ENCODE measurements around the gene RAET1L.
"Not testable (repeated sequence)": the region's sequence is repeated elsewhere in the genome, so short reads cannot be mapped to it uniquely, and the experiment has no call there.

The RAET1L gene

DNA sequence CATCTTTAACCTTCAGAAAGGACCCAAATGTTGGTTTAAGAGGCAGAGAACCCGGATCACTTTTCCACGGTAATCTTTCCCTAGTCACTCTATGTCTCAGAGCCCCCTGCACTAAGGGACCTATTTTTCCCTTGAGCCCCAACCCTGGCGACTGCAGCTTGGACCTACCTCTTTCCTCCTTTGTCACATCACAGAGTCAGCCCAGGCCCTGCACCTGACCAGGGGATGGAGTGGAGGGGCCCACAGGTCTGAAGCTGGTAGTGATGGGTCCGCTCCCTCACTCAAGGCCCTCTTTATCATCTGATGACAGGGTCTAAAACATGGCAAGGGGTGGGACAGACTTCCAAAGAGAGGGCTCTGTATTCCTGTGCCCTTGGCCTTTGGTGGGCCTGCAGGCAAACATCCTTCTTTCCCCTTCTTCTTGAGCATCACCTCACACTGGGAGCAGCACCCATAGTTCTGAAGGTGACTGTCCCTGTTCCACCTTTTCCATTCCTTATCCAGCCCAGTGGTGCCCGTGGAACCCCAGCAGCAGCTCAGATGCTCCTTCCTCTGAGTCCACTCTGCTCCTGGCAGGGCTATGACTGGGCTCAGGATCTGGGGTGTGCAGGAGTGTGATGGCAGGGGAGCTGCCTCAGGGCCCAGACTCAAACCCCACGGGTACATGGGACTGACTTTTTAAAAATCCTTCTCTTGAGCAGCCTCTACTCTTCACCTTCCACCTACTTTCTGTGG, 6.3 kb downstream of the RAET1L start:
- Histone ChIP-seq H3K9me3 (ENCODE audit: control insufficient read depth in 2 of 2, low read length in 2 of 2) (no peaks in the 10 kb centered on the region), H3K9ac (ENCODE audit: low read depth in 1 of 2, low read length in 2 of 2) (no peak overlapping the region), H3K36me3 (ENCODE audit: control insufficient read depth in 2 of 2, insufficient read depth in 2 of 2, low read length in 2 of 2) (no peaks in the 10 kb centered on the region), H3K4me1 (ENCODE audit: control insufficient read depth in 2 of 2, insufficient read depth in 2 of 2, low read length in 2 of 2) (no peaks in the 10 kb centered on the region), H3K27me3 (ENCODE audit: control insufficient read depth in 2 of 2, insufficient read depth in 2 of 2, low read length in 2 of 2) (peaks cover 23 to 26% of the 10 kb centered on the region in 2 donors), H3K4me3 (ENCODE audit: low read length in 2 of 2) (no peak overlapping the region), H3K27ac (ENCODE audit: low read depth in 2 of 2, low read length in 2 of 2) (no peak overlapping the region)

DNA sequence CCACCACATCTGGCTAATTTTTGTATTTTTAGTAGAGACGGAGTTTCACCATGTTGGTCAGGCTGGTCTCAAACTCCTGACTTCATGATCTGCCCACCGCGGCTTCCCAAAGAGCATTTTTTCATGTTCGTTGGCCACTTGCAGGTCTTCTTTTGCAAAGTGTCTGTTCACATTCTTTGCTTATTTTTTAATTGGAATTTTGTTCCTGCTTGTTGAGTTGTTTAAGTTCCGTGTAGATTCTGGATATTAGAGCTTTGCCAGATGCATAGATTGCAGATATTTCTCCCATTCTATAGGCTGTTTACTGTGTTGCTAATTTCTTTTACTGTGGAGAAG, 8.2 kb downstream of the RAET1L start:
- H3K27ac ChIP-seq (ENCODE audit: low read depth in 2 of 2, low read length in 2 of 2); H3K9ac ChIP-seq (ENCODE audit: low read depth in 1 of 2, low read length in 2 of 2); H3K4me1 ChIP-seq (ENCODE audit: control insufficient read depth in 2 of 2, insufficient read depth in 2 of 2, low read length in 2 of 2); H3K4me3 ChIP-seq (ENCODE audit: low read length in 2 of 2); H3K36me3 ChIP-seq (ENCODE audit: control insufficient read depth in 2 of 2, insufficient read depth in 2 of 2, low read length in 2 of 2); H3K9me3 ChIP-seq (ENCODE audit: control insufficient read depth in 2 of 2, low read length in 2 of 2): not testable (repeated sequence)
- peaks cover 25 to 35% of the 10 kb centered on the region in 2 donors for H3K27me3 ChIP-seq (ENCODE audit: control insufficient read depth in 2 of 2, insufficient read depth in 2 of 2, low read length in 2 of 2)

DNA sequence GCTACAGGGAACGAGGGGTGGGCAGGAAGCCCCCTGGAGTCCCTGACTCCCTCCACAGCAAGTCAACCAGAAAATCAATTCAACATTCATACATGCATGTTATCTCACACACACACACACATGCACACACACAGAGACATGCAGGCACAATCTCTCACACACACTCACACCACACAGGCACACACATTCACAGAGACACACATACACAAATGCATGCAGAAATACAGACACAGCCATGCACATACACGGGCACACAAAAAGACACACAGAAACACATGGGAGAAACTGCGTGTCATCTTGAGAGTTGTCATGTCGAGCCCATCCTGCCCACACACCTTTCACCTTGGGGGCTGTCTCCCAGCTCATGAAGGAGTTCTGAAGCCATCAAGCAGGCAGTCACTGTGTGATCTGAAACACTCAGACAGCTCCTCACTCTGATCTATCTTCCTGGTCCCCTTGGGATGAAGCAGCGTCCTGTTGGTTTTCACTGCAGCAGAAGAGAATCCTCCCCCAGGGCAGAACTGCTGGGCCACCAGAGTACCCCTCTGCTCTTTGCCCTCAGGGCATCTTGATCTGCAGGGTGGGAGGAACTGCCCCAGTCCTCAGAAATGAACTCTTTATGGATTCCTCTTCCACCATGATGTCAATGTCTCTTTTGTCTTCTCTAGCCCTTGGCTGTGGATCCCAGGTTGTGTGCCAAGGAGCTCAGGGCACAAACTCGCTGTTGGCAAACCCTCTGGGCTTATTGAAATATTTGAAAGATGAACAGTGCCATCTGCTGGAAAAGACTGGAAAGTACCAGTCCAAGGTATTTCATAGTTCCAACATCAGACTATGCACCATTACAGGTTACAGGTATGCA, 8.8 kb downstream of the RAET1L start:
- H3K27ac ChIP-seq (ENCODE audit: low read depth in 2 of 2, low read length in 2 of 2), result no peak overlapping the region
- no peaks in the 10 kb centered on the region for H3K9me3 ChIP-seq (ENCODE audit: control insufficient read depth in 2 of 2, low read length in 2 of 2)
- H3K27me3 ChIP-seq (ENCODE audit: control insufficient read depth in 2 of 2, insufficient read depth in 2 of 2, low read length in 2 of 2), result peaks cover 27 to 37% of the 10 kb centered on the region in 2 donors
- no peaks in the 10 kb centered on the region for H3K36me3 ChIP-seq (ENCODE audit: control insufficient read depth in 2 of 2, insufficient read depth in 2 of 2, low read length in 2 of 2)
- no peaks in the 10 kb centered on the region for H3K4me1 ChIP-seq (ENCODE audit: control insufficient read depth in 2 of 2, insufficient read depth in 2 of 2, low read length in 2 of 2)
- no peak overlapping the region for H3K4me3 ChIP-seq (ENCODE audit: low read length in 2 of 2)
- H3K9ac ChIP-seq (ENCODE audit: low read depth in 1 of 2, low read length in 2 of 2), result no peak overlapping the region

DNA sequence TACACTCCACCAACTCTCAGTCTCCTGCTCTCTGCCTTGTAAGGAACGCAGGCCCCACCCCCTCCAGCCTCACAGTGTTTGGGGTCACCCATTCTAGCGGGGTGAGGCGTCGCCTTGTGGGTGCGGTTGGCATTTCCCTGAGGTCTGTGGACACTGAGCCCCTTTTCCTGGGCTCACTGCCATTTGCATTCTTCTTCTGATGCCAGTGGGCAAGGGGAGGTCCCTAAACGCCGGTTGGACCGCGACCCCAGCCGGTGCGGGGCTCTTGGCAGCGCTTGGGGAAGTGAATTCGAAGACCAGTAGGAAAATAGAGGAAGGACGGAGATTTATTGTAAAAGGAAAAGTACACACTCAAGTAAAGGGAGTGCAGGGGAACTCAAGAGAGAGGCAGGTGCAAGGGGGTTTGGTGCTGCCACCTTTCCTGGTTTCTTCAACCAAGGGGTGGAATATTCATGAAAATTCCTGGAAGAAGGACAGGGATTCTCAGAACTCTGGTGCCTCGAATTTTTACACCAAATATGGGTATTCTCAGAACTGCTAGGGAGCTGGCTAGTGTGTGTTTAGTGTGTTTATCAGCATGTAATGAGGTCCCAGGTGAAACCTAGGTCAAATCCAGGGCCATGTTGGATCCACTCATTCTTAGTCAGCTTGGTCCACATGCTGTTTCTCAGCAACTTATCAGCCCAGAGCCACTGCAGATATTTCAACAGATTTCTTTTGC, 9.9 kb downstream of the RAET1L start:
- H3K4me1 ChIP-seq (ENCODE audit: control insufficient read depth in 2 of 2, insufficient read depth in 2 of 2, low read length in 2 of 2); H3K9ac ChIP-seq (ENCODE audit: low read depth in 1 of 2, low read length in 2 of 2); H3K36me3 ChIP-seq (ENCODE audit: control insufficient read depth in 2 of 2, insufficient read depth in 2 of 2, low read length in 2 of 2); H3K27ac ChIP-seq (ENCODE audit: low read depth in 2 of 2, low read length in 2 of 2); H3K9me3 ChIP-seq (ENCODE audit: control insufficient read depth in 2 of 2, low read length in 2 of 2); H3K4me3 ChIP-seq (ENCODE audit: low read length in 2 of 2): not testable (repeated sequence)
- H3K27me3 ChIP-seq (ENCODE audit: control insufficient read depth in 2 of 2, insufficient read depth in 2 of 2, low read length in 2 of 2), result peaks cover 27 to 37% of the 10 kb centered on the region in 2 donors

DNA sequence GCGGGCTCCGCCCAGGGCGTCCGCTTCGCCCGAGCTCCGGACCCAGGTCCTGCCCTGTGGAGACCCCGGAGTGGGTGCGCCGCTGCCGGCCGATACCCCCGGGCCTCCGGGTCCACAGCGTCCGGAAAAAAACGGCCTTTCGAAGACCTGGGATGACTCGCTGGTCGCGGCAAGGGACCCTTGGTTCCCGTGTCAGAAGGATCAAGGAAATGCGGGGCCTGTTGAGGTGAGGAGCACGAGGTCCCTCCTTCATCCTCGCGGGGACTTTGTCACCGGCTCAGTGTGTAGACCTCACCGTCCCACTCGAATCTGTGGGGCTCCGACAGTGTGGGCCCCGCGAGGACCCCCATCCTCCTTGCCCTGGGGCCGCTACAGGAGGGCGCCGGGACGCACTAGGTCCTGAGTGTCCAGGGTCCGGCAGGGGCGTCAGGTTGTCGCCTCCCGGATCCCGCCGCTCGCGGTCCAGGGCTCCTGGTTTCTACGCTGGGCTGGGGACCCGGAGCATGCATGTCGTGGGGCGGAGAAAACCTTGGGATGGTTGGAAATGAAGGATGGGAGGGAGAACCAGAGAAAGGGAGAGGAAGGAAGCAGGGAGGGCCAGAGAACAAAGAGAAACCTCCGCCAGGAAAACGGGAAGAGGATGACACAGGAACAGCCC, 10.6 kb downstream of the RAET1L start:
- H3K9me3 ChIP-seq (ENCODE audit: control insufficient read depth in 2 of 2, low read length in 2 of 2); H3K9ac ChIP-seq (ENCODE audit: low read depth in 1 of 2, low read length in 2 of 2); H3K4me1 ChIP-seq (ENCODE audit: control insufficient read depth in 2 of 2, insufficient read depth in 2 of 2, low read length in 2 of 2); H3K27ac ChIP-seq (ENCODE audit: low read depth in 2 of 2, low read length in 2 of 2); H3K36me3 ChIP-seq (ENCODE audit: control insufficient read depth in 2 of 2, insufficient read depth in 2 of 2, low read length in 2 of 2); H3K4me3 ChIP-seq (ENCODE audit: low read length in 2 of 2): not testable (repeated sequence)
- peaks cover 28 to 41% of the 10 kb centered on the region in 2 donors for H3K27me3 ChIP-seq (ENCODE audit: control insufficient read depth in 2 of 2, insufficient read depth in 2 of 2, low read length in 2 of 2)

DNA sequence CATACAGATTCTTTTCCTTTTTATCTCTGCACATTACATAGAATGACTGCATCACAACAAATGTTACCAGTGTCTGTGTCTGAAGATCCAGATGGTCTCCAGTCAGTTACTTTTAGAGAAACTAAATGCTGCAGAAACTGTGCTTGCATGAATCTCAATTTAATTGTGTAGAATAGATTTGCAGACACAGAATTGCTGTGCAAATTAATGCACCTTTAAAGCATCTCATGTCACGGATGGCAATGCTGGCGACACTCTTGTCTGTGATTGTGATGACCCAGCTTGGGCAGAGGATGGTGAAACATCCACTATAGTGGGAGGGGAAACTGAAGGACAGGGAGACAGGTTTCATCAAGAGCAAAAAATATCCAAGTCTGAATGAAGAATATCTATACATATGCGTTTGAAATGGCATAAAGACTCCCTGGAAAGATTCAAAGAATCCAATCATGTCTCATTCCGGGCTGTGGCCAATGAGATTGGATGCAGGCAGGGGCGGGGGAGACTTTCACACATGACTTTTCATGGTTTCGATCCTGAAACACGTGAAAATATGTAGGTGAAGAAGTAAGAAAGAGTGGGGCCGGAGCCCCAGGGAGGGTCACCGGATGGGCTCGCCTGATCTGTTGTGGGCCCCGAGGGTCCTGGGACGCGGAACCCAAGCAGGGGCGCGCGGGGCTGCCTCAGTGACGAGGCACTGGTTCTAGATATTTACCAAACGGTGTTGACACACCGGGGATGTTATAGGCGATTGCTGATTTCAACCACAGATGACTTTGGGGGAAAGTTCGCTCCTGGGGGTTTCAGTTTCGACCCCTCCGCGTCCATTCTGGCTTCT, 11.3 kb downstream of the RAET1L start:
- H3K4me1 ChIP-seq (ENCODE audit: control insufficient read depth in 2 of 2, insufficient read depth in 2 of 2, low read length in 2 of 2); H3K4me3 ChIP-seq (ENCODE audit: low read length in 2 of 2); H3K27ac ChIP-seq (ENCODE audit: low read depth in 2 of 2, low read length in 2 of 2); H3K9ac ChIP-seq (ENCODE audit: low read depth in 1 of 2, low read length in 2 of 2); H3K9me3 ChIP-seq (ENCODE audit: control insufficient read depth in 2 of 2, low read length in 2 of 2); H3K36me3 ChIP-seq (ENCODE audit: control insufficient read depth in 2 of 2, insufficient read depth in 2 of 2, low read length in 2 of 2): not testable (repeated sequence)
- H3K27me3 ChIP-seq (ENCODE audit: control insufficient read depth in 2 of 2, insufficient read depth in 2 of 2, low read length in 2 of 2), result peaks cover 26 to 41% of the 10 kb centered on the region in 2 donors

DNA sequence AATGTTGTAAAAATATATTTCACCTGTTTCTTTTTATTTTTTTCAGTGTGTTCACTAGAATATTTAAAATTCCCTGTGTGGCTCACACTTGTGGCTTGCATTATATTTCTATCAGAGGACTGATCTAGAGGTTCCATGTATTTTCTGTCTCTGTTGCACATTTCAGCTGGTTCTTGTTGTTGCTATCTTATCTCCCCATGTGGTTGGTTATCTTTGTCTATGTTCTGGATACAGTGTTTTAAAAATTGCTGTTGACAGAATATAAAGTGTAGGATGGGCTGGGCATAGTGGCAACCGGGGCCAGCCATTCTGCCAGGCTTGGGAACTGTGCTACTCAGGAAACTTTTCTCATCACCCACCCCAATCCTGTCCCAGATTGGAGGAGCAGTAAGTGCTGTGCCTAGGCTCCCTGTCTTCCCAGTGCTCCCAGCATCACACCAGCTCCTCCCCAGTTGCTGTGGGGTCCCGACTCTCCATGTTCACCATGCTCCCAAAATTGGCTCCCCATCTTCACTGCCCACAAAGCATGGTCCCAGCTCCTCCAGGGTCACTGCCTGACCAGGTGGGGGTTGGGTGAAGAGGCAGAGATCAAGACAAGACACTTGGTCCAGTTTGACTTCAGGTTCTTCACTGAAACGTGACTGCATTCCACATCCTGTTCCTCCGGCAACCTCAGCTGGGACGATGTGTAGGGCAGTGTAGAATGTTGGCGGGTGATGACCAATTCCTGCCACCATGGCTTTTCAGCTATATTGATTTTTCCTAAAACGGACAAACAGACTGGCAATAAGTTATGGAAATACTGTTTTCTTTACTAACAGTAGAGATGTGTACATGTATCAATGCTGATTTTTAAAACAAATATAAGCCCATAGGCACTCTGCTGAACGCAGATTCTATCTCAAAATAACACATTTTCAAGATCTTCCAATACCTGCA, 12.2 kb downstream of the RAET1L start:
- H3K27ac ChIP-seq (ENCODE audit: low read depth in 2 of 2, low read length in 2 of 2); H3K9ac ChIP-seq (ENCODE audit: low read depth in 1 of 2, low read length in 2 of 2); H3K36me3 ChIP-seq (ENCODE audit: control insufficient read depth in 2 of 2, insufficient read depth in 2 of 2, low read length in 2 of 2); H3K9me3 ChIP-seq (ENCODE audit: control insufficient read depth in 2 of 2, low read length in 2 of 2); H3K4me1 ChIP-seq (ENCODE audit: control insufficient read depth in 2 of 2, insufficient read depth in 2 of 2, low read length in 2 of 2); H3K4me3 ChIP-seq (ENCODE audit: low read length in 2 of 2): not testable (repeated sequence)
- H3K27me3 ChIP-seq (ENCODE audit: control insufficient read depth in 2 of 2, insufficient read depth in 2 of 2, low read length in 2 of 2), result peaks cover 25 to 46% of the 10 kb centered on the region in 2 donors

DNA sequence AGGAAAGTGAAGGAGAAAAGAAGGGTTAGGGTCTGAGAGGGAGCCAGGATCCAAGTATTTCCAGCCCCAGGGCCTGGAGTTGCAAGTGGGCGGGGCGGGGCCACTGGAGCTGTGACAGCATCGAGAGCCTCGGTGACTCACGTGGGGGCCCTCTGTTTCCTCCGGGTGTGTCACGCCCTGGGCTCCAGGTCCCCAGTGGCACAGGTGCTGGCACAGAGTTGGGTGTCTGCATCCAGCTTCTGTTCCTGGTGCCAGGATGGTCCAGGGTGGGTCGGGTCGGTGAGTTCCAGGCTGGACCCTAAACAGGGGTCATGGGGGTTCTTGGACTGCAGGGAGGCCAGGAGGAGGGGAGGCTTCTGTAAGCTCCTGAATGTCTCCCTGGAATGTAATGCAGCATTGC, 16.7 kb downstream of the RAET1L start:
- peaks cover 2 to 4% of the 10 kb centered on the region in 2 donors for H3K4me1 ChIP-seq (ENCODE audit: control insufficient read depth in 2 of 2, insufficient read depth in 2 of 2, low read length in 2 of 2)
- no peak overlapping the region for H3K4me3 ChIP-seq (ENCODE audit: low read length in 2 of 2)
- H3K36me3 ChIP-seq (ENCODE audit: control insufficient read depth in 2 of 2, insufficient read depth in 2 of 2, low read length in 2 of 2), result no peaks in the 10 kb centered on the region
- no peaks in the 10 kb centered on the region for H3K9me3 ChIP-seq (ENCODE audit: control insufficient read depth in 2 of 2, low read length in 2 of 2)
- no peak overlapping the region for H3K27ac ChIP-seq (ENCODE audit: low read depth in 2 of 2, low read length in 2 of 2)
- H3K27me3 ChIP-seq (ENCODE audit: control insufficient read depth in 2 of 2, insufficient read depth in 2 of 2, low read length in 2 of 2), result peaks cover 25 to 38% of the 10 kb centered on the region in 2 donors
- H3K9ac ChIP-seq (ENCODE audit: low read depth in 1 of 2, low read length in 2 of 2), result no peak overlapping the region

Measured in mucosa of rectum (tissue), 2 donors.